C4-2B (cell line): ENCODE data around the gene LDLRAP1.

ENCODE experiments used
- CTCF ChIP-seq: fragments of 450-650 bp; conservative IDR thresholded peaks from 2 replicates; pipeline ENCODE4 v1.5.1; 2017; ENCODE audit warnings: mild to moderate bottlenecking
- ZFX ChIP-seq: fragments of 450-650 bp; IDR thresholded peaks from 2 replicates; pipeline ENCODE4 v1.6.1; 2017

- no peak for TF ChIP-seq CTCF
- TF ChIP-seq ZFX, result no peak
Observed at GRCh38 chr1:25557543-25557942, 14.1 kb downstream of the LDLRAP1 start.
